NCI-H748 (cell line): Measurements from ENCODE around the gene YEATS4.

Experiments
- DNase-seq: peaks from one replicate; lab custom pipeline; 2025; ENCODE audit not compliant: unreplicated experiment; lab: John Stamatoyannopoulos, UW

Gene YEATS4

DNA sequence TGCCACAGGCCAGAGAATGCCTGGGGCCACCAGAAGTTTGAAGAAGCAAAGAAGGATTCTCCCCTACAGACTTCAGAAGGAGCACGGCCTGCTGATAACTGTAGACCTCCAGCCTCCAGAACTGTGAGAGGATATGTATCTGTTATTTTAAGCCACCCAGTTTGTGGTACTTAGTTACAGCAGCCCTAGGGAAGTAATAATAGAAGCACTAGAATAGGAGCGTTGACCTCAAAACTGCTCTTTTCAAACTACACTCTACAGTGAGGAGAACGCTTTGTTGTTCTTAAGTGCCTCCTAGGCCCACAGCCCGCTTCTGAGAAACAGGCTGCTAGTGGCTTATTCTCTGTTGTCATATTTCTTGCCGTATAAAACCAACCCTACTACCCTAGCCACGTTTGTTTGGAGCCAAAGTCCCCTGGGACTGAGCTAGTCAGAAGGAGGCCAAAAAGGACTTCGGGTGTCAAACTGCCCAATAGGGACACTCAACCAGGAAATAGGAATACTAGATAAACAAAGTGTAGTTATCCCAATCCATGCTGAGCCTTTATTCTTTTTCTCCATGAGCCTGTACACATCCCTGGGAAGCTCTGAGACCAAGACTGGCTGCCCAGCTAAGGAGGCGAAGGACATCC, 72.2 kb downstream of the YEATS4 start:
- DNase-seq, result no peak

DNA sequence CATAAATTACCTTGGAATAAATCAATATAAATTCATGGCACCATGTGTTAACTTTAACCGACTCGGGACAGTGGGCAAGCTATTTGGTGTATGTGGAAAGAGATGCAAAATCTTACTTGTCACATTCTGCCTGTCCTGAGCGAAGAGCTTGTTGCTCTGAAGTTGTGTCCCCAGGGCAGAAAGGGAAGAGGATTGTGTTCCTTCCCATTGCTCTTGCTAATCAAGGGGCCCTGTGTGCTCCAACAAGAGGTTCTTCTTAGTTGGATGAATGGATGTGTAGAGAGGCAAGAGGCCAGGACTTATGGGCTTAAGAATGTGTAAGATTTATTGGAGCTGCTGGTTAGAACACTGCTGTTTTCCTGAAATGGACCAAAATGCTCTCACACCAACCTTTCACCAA, 74.1 kb downstream of the YEATS4 start:
- DNase-seq, result no peak

- DNase-seq, result no peak
Observed at GRCh38 chr12:69435644-69436043, 76.1 kb downstream of the YEATS4 start.

DNA sequence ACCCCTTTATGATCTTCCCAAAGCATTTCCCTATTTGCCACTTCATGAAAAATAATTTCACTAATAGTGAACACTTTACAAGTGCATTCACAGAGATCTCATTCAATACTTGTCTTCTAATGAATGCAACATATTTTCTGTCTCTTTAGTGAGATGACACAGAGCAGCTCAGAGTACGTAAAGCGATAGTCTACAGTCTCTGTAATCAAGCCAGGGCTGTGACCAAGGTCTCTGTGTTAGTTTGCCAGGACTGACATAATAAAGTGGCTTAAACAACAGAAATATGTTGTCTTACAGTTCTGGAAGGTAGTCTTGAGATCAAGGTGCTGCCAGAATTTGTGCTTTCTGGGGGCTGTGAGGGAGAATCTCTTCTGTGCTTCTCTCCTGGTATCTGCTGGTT, 77.5 kb downstream of the YEATS4 start:
- DNase-seq, result no peak

- no peak for DNase-seq
Observed at GRCh38 chr12:69438539-69438938, 79.0 kb downstream of the YEATS4 start.

DNA sequence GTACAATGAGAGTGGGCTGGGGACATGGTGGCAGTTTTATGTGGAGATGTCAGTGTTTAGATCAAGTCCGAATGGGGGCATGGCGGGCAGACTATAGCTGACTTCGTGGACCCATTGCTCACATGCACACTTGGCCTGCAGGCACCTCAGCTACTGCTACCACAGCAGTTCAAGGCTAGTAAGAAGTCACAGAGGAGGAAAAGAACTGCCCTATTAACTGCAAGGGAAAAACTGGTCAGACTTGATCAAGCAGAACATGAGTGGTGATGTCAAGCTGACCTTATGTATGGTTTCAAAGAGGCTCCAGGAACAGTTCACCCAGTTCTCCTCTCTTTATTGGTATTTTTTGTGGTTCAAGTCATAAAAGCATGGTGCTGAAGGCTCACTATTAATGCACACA, 80.5 kb downstream of the YEATS4 start:
- no peak for DNase-seq
